Esophagus squamous epithelium (tissue), 4 donors: ENCODE data around the gene AK9.

Experiments
- CTCF ChIP-seq, 6 experiments: fragments of 450-650 bp in 4 of 6; fragments of 200-600 bp in 2 of 6; sonication (generic) in 2 of 6; IDR thresholded peaks; one replicate each; pipeline ENCODE4 v1.5.1; 2016 to 2019; ENCODE audit warnings: antibody characterized with exemption in 6 of 6, mild to moderate bottlenecking in 4 of 6, moderate library complexity in 4 of 6
- POLR2A ChIP-seq, 4 donors: fragments of 450-650 bp; IDR thresholded peaks; one replicate each; pipeline ENCODE4 v1.6.1; 2017; ENCODE audit warnings: antibody characterized with exemption in 4 of 4, mild to moderate bottlenecking in 4 of 4, moderate library complexity in 3 of 4

DNA sequence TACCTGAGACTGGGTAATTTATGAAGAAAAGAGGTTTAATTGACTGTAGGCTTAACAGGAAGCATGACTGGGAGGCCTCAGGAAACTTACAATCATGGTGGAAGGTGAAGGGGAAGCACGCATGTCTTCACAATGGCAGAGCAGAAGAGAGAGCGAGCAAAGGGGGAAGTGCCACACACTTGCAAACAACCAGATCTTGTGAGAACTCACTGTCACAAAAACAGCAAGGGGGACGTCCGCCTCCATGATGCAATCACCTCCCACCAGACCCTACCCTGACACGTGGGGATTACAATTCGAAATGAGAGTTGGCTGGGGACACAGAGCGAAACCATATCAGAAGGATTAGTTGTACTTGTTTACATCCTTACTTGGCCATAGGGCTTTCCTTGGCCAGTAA, 49.8 kb upstream of the AK9 start:
- TF ChIP-seq POLR2A (IDR thresholded peaks at IDR 0.05), result no peak
- TF ChIP-seq CTCF (IDR thresholded peaks at IDR 0.05), result no peak
